ENCODE data around the gene RPL29.

RPL29 gene

DNA sequence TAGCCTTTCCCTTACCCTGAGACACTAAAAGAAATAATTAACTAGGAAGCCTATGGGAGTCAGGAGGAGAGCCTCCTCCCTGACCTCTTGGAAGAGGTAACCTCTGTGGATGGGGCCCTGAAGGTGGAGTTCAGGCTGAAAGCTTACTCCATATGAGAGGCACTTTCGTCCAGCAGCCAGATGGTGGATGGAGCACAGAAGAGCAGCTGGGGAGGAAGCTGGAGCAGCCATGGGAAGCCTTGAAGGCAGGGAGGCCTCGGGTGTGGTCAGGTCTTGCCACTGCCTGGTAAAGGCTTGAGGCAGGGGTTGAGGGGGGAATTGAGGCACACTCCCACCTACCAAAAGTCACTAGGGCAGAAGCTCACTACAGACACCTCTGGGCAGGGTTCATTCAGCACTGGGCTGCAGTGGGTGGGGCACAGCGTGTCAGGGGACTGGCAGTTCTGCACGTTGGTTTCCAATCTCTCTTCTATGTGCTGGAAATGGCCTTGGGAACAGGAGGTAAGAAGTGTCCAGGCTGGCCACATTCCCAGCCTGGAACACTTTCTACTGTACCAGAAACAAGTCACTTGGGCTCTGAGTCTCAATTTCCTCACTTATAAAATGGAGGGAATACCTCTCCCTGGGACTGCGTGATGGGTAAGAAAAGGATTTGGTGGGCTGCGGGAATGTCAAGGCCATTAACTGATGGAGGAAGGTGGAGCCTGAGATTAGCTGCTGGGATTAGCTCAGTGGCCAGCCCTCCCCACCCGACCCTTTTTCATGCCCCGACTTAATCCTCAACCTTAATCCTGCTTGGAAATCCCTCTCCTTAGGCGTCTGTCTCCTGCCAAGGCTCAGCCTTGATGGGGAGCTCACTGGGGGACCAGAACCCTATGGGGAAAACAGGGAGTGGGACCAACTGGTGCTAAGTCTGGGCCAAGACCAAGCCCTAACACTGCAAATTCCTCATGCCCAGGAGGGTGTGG is 33.8 kb downstream of the RPL29 start:
- no peak for DNase-seq

DNA sequence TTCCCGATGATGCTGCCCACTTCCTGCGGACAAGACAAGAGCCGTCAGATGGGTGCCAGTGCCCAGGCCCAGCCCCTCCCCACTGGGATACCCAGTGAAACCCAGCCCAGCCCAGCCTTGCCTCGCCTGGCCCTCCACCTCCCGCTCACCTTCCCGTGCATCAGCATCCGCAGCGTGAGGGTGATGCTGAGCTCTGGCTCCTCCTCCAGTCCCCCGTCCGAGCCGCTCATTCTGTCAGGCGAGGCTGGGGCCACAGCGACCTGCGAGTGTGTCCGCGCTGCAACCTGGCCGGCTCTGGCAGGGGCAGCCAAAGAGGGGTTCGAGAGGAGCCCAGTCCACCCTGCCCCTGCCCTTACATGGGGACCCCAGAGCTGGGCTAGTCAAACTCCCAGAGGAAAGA is 34.7 kb downstream of the RPL29 start:
- no peak for DNase-seq

DNA sequence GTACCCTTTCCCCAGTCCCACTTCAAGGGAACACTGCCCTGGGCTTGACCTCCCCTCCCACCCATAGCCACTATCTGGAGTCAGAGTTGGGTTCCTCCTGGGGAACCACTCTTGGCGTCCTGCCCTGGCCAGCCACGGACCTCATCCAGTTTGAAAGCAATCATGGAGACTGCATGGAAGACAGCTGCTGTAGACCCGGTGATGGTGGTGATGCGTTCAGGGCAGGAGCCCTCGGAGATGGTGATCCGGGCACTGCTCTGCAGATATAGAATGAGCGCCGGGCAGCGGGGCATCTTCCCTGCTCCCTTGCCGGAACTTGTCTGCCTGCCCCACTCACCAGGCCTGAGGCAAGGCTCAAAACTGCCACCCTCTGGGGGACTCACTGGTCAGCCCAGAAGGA is 35.3 kb downstream of the RPL29 start:
- no peak for DNase-seq

DNA sequence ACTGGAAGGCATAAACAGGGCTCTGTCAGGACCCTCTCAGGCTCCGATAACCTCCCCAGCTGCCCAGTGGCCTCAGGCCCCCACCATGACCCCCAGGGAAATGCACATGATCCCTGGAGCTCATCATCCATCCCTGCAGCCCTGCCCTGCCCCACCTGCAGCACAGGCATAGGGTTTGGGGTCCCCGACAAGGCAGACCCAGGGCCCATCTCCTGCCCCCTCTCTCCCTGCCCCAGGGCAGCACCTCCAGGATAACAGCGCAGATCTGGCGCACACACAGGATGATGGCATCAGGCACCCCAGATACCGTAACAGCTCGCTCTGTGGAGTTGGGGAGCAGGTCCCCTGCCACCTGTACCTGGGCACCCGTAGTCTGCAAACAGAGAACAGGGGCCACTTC is 36.0 kb downstream of the RPL29 start:
- no peak for DNase-seq

DNA sequence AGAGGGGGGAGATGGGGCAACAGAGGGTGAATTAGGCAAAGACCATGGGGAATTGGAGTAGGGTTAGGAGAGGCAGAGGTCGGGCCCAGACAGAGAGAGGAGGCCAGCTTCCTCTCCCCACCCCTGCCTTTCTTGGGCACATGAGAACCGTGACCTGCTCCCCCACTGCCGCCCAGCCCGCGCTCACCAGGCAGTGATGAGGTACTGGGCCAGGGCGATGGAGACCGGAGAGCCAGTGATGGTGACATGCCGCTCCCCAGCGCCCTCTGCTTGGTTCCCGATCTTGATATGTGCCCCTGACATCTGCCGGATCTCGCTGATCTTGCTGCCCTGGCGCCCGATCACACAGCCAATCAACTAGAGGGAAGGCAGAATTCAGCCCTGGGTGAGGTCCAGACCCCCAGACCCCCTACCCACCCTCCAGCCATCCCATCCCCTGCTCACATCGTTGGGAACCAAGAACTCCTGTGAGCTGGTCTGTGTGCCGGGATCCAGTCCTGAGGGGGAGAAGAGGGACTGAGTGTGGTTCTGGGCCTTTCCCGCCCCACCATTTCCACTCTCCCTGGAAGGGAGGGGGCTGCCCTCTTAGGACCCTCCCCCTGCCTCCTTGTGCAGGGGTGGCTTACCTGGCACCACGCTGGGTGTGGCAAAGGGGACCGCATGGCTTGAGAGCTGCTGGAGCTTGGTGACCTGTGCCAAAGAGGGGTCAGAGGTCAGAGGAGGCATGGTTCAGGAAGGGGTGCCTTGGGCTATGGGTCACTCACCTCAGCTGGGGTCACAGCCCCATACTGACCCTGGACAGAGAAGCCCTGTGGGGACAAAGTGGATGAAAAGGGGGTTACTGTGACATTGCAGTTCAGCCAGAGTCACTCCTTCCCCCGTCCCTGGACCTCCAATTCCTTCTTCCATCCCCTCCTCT is 36.8 kb downstream of the RPL29 start:
- no peak for DNase-seq

DNA sequence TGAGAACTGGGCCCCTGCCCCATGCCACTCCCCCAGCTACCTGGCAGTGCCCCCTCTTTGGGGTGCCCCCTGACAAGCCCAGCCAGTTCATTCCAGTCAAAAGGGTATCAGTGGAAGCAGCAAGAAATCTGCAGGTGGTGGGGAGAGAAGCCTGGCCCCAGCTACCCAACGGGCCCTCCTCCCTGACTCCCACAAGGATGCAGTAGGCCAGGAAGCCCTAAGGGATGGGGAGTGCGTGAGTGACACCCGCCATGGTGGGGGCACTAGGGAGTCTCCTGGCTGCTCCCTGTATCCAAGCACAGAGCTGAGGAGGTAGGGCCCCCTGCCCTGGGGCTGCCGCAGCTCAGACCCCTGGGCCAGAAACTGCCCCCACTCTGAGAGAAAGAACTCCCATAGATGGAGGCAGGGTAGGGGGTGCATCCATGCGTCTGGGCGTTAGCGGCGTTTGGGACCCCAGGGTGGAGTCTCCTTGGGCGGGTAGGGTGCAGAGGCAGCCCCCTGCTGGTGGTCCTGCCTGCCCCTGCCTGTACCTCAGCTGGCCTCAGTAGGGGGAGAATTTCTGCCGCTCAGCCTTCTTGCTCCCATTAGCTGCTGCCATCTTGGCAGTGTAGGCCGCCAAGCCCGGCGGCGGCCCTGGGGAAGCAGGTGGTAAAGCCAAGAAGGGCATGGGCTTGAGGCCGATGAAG is 38.0 kb downstream of the RPL29 start:
- DNase-seq = no peak

DNA sequence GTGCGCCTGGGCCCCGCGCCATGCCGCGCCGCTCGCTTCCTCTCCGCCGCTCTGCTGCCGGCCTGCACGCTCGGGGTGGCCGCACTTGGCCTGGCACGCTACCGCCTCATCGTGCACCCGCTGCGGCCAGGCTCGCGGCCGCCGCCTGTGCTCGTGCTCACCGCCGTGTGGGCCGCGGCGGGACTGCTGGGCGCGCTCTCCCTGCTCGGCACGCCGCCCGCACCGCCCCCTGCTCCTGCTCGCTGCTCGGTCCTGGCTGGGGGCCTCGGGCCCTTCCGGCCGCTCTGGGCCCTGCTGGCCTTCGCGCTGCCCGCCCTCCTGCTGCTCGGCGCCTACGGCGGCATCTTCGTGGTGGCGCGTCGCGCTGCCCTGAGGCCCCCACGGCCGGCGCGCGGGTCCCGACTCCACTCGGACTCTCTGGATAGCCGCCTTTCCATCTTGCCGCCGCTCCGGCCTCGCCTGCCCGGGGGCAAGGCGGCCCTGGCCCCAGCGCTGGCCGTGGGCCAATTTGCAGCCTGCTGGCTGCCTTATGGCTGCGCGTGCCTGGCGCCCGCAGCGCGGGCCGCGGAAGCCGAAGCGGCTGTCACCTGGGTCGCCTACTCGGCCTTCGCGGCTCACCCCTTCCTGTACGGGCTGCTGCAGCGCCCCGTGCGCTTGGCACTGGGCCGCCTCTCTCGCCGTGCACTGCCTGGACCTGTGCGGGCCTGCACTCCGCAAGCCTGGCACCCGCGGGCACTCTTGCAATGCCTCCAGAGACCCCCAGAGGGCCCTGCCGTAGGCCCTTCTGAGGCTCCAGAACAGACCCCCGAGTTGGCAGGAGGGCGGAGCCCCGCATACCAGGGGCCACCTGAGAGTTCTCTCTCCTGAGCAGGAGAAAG is 39.6 kb downstream of the RPL29 start:
- DNase-seq = peak in 1 of 2 donors; percentile 55

DNA sequence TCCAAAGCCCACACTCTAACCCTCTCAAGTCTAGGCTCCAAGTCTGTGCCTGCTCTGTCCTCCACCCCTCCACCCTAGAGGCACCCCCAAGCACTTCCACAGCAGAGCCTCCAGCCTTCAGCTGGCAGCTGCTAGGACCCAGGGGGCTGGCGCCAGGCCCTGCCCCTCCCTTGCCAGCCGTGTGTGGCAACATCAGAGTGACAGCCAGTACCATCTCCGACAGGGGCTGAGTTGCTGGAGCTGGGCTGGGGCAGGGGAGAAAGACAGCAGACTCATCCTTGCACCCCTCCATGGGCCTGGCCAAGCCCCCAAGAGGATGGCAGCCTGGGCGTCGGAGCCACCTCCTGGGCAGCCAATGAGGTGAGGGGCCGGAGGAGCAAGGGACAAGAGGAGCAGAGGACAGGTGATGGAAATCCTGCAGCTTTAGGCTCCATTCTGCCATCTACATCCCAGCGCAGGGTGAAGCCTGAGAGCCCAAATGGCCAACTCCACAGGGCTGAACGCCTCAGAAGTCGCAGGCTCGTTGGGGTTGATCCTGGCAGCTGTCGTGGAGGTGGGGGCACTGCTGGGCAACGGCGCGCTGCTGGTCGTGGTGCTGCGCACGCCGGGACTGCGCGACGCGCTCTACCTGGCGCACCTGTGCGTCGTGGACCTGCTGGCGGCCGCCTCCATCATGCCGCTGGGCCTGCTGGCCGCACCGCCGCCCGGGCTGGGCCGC is 40.4 kb downstream of the RPL29 start, which contains the start of gene GPR62:
Gene GPR62 (plus strand): TSS at position 207 of the 718 bp plus-strand sequence. CDS start 272 bp downstream, at position 479.
- no peak for DNase-seq

DNA sequence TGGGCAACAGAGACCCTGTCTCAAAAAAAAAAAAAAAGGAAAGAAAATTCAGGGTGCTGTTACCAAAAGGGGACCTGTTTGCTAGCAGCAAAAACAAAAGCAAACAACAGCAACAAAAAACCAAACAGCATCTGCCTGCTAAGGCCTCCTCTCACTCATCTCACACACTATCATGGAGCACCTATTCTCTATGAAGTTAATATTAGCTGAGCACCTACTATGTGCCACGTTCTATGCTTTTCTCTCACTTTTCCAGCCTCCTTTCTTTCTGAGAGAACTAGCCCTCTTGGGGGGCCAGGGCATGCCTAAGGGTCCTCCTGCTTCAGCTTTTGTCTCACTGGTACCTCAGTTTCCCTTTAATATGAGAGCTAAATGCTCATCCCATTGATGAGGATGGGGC is 41.0 kb downstream of the RPL29 start:
- no peak for DNase-seq

DNA sequence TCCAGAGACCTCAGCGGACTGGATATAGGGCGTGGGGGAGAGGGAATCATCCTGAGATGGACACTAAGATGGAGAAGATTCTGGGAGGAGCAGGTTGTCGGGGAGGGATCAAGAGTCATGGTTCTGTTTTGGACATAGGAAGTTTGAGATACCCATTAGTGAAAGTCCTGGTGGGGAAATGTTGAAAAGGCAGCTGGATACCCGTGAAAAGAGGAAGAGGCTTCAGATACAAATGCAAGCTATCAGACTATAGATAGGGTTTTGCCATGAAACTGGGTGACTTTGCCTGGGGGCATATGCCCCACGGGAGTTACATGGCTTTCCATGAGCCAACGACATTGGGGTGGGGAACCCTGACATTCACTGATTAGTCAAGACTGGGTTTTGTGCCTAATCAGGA is 41.6 kb downstream of the RPL29 start:
- no peak for DNase-seq

DNA sequence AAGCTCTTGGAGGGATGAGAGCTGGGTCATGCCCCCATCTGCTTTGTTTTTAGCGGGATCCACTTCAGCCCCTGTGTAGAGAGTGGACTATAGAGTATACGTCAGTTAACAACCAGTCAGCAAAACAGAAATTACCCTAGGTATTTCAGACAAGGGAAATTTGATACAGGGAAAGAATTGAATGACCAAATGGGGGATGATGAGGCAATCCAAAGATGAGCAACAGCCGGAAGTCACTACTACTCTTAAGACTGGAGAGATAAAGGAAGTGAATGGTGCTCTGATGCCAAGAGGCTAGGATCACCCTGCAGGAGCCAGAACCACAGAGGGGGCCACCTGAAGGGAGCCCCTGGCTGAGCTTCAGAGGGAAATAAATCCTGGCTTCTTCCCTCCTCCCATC is 42.2 kb downstream of the RPL29 start:
- DNase-seq = no peak

DNA sequence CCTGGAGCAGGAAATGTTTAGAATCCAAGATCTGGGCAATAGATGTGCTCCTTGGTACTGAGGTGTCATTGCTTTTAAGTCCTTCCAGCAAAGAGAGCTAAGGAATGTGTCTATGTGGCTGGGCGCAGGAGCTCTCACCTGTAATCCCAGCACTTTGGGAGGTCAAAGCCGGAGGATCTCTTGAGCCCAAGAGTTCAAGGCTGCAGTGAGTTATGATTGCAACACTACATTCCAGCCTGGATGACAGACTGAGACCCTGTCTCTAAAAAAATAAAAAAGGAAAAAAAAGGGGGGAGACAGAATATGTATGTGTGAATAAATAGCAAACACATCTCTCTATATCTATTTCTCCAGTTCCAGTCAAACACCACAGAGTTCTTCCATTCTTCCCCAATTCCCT is 44.8 kb downstream of the RPL29 start:
- no peak for DNase-seq

DNA sequence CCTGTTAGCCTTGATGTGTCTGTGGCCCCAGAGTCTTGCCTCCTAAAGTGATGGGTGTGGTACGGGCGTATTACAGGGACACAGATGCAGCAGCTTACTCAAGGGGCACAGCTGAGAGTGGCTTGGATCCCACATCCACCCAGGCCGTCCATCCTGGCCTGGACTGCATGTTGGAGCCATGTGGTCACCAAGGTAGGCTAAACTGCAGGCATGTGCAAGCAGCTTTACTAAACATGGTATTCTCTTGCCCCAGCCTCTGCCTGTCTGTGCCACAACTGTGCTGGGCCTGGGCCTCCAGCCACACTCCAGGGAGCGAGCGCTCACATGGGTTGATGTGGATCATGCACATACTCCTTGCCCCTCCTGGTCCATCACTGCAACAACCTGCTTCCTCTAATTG is 46.6 kb downstream of the RPL29 start:
- no peak for DNase-seq

DNA sequence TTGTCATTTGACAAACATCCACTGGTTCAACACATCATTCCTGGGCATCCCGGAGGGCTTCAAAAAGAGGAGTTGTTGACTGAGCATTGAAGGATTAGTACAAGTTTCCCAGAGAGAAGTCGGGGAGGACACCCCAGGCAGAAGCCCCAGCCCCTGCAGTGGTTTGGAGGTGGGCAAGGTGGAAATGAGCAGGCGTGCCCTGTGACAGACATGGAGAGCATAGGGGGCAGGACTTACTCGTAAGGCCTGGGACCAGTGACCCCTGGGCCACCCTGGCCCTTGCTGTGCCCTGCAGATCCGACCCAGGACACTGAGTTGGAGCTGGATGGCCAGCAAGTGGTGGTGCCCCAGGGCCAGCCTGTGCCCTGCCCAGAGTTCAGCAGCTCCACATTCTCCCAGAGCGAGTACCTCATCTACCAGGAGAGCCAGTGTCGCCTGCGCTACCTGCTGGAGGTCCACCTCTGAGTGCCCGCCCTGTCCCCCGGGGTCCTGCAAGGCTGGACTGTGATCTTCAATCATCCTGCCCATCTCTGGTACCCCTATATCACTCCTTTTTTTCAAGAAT is 47.6 kb downstream of the RPL29 start:
- no peak for DNase-seq

DNA sequence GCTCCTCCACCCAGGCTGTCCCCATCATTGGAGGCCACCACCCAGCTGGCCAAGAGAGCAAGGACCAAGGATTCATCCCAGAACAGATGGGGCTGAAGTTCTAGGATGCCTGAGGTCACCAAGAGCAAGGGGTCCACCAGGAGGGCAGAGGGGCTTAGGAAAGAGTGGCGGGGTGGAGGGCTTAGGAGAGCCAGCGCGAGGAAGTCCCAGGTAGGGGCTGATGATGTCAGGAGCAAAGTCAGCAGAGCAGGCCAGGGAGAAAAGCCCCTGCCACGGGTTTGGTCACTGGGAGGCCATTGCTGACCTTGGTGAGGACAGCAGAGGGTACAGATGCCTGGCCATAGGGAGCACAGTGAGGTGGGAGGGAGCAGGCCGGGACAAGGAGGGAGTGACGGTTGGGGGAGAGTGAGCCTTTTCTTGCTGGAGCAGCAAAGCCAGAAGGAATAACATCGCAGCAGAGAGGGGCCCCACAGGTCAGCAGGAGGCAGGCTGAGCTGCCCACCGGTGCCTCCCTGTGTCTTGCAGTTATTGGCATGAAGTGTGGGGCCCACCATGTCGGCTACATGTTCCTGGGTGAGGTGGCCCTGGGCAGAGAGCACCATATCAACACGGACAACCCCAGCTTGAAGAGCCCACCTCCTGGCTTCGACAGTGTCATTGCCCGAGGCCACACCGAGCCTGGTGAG is 48.3 kb downstream of the RPL29 start:
- DNase-seq = no peak

DNA sequence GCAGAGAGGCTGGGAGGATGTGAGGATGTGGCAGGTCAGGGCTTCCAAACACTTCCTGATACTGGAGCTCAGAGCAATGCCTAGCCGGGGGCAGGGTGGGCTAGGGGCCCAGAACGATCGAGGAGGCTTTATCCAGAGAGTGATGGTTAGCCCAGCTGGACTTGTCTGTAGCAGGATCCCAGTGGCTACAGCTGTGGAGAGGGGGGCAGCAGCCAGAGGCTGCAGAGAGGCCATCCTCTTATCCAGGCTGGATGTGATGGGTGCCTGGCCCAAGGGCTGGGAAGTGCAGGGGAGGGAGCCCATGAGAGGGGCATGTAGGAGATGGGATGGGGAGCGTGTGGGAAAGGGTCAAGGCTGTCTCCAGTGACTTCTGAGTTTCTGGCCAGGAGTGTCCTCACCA is 48.9 kb downstream of the RPL29 start:
- no peak for DNase-seq

DNA sequence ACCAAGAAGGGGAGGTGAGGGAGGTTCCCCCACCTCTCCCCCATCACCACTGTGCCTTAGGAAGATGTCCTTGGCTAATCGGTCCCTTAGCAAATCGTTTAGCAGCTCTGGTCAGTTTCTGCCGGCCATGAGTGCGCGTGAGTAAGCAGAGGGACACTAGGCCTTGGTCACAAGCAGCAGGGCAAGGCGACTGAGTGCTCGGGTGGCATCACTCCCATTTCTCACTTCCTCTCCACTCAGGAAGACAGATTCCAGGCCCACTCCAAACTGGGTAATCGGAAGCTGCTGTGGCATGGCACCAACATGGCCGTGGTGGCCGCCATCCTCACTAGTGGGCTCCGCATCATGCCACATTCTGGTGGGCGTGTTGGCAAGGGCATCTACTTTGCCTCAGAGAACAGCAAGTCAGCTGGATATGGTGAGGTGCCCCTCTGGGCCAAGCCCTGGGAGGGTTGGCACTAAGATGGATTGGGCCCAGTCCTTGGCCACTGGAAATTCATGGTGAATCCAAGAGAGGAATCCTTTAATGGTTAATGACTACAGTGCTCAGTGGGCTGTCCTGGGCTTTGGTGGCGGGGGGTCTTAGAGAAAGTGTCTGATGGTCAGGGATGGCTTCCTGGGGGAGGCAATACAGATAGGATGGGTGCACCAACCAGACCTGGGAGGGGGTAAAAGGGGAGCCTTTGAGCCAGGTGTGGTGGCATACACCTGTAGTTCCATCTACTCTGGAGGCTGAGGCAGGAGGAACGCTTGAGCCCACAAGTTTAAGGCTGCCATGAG is 49.6 kb downstream of the RPL29 start:
- no peak for DNase-seq

DNA sequence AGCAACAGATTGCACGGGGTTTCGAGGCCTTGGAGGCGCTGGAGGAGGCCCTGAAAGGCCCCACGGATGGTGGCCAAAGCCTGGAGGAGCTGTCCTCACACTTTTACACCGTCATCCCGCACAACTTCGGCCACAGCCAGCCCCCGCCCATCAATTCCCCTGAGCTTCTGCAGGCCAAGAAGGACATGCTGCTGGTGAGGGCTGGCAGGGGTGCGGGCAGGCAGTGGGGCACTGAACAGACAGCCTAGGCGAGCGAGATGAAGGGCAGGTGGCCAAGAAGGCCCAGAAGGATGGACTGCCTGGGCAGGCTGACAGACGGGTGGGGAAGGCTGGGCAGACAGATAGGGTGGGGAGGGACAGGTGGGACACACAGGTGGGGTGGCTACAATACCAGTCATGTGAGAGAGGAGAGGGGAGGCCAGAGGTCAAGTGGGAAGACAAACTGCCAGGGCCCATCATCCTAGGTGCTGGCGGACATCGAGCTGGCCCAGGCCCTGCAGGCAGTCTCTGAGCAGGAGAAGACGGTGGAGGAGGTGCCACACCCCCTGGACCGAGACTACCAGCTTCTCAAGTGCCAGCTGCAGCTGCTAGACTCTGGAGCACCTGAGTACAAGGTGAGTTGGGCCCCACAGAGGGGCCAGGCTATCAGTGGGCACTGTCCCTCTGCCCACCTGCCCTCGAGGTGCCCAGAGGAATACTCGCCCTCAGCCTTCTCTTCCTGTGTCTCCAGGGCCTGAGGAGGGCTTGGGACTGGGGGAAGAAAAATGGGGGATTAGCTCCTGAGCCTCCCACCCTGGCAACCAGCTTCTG is 50.5 kb downstream of the RPL29 start:
- no peak for DNase-seq

Measured in stimulated activated CD4-positive, alpha-beta T cell treated with anti-CD3 and anti-CD28 coated beads, Interleukin-2, amount 100 ng/mL, for 24 hours (primary cell).